Bone marrow (tissue), 2 donors: ENCODE data around the gene UQCC5.
"Not testable (repeated sequence)": the region's sequence is repeated elsewhere in the genome, so short reads cannot be mapped to it uniquely, and the experiment has no call there.

Experiments
- DNase-seq, 2 donors: peaks; one replicate each; lab custom pipeline; 2025; lab: John Stamatoyannopoulos, UW

UQCC5 gene

GRCh38 chr3:52523386-52524257 lies 12.8 kb upstream of the UQCC5 start:
- no peak for DNase-seq

- no peak for DNase-seq
Observed at GRCh38 chr3:52524258-52524751, 12.1 kb upstream of the UQCC5 start.

- DNase-seq = no peak
Observed at GRCh38 chr3:52524752-52525679, 11.4 kb upstream of the UQCC5 start.

DNA sequence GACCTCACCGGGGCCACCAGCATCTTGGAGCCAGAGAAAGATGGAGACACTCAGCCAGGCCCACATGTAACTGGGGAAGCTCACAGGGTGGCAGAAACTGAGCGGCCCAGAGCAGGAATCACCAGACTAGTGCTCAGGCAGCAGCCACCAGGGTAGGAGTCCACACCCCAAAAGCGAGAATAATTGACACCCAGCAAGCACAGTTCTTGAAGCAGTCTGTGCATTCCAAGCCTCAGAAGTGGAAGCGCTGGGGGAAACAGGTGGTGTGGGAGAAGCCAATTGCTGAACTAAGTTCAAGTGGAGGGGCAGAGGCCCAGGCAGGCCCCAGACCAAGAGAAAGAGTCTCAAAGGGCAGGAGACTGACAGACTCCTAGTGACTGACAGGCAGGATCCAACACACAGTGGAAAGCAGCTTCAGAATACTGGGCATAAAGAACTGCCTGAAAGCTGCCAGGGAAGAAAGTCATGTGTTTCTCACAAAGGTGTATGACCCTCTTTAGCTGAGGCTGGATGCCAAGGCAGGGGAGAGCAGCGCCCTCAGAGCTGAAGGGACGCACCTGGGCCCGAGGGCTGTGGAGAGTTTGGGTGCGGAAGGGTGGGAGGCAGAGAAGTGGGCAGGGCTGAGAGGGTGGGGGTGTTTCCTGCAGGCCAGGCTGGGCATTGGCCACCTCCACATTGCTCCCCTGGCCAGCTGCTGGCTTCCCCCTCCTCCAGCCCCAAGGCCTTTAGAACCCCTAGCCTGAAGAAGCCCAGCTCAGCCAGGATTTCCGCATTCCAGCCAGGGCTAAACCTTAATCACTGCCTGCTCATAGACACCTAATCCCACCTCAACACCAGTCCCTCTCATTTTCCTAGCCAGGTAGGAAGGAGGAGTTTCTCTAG lies 10.5 kb upstream of the UQCC5 start:
- no peak for DNase-seq

DNA sequence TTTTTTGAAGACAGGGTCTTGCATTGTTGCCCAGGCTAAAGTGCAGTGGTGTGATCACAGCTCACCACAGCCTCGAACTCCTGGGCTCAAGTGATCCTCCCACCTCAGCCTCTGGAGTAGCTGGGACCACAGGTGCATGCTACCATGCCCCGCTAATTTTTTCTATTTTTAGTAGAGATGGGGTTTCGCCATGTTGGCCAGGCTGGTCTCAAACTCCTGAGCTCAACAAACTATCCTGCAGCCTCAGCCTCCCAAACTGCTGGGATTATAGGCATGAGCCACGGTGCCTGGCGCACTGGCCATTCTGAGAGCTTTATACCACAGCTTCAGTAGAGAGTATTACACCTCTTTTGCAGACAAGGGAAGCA lies 9.8 kb upstream of the UQCC5 start:
- not testable (repeated sequence) for DNase-seq

GRCh38 chr3:52527039-52527731 lies 9.2 kb upstream of the UQCC5 start:
- no peak for DNase-seq

GRCh38 chr3:52527732-52528585 lies 8.4 kb upstream of the UQCC5 start:
- no peak for DNase-seq

GRCh38 chr3:52528586-52529375 lies 7.6 kb upstream of the UQCC5 start:
- no peak for DNase-seq

DNA sequence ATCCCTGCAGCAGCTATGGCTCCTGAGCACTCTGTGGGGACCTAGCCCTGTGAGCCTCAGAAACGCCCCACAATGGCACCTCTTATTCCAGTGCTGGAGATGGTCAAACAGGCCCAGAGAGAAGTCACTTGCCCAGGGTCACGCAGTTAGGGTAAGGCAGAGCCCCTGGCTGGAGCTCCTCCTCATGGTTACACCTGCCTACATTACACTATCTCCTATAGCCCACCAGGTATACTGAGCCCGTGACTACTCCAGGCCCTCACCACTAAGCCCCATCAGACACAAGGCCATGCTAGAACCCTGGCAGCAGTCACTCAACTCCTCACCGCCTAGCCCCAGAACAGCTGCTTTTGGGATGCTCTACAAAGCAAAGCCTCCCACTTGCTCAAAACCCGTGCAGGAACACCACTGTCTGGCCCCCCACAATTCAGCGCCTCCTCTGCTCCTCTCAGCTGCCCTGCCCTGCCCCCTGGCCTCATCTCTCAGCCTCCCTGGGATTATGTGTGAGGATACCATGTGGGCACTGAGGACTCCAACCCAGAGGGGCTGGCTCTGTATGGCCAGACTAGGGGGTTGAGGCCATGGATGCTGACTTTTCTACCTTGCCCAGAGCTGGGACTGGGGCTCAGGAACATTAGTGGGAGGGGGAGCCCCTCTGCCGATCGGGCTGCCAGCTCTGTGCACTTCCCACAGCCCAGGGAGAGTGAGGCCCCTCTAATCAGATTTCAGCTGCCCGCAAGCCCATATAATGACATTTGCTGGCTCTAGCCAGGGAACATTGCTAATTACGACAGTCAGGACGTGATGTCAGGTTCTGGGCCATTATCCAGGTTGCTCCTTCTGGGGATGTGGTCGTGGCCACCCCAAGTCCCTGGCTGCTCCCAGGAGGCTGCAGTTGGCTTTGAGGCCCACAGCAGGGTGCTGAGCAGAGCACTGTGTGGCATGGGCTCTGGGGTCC lies 6.8 kb upstream of the UQCC5 start:
- no peak for DNase-seq

GRCh38 chr3:52530918-52531826 lies 5.2 kb upstream of the UQCC5 start:
- DNase-seq = no peak

DNA sequence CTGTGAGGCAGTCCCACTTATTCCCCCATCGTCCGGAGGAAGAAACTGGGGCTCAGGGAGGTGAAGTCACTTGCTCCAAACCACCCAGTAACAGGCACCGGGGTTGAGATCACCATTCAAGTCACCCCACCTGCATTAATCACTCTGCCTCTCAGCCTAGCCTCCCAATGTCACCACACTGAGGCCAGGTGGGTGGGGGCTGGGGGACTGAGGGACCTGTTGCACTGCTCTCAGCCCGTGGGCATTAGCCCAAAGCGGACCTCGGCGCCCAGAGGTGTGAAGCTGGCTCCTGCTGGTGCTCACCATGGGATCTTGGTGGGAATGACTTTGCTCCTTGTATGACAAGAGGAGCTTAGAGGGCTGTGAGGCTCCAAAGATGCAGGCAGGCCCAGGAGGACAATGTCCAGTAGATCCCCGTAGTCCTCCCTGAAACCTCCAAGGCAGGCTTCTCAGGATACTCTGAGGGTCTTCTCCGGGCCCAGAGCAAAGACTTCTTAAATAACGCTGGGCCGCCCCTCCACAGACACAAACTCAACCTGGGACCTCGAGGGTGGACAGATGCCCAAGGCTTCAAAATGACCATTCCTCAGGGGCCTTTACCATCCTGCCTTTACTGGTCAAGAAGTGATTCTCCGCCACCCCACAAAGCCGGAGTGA lies 4.4 kb upstream of the UQCC5 start:
- DNase-seq = no peak

- DNase-seq = peak in 1 of 2 donors; percentile 24
Observed at GRCh38 chr3:52532517-52532837, 3.9 kb upstream of the UQCC5 start.

DNA sequence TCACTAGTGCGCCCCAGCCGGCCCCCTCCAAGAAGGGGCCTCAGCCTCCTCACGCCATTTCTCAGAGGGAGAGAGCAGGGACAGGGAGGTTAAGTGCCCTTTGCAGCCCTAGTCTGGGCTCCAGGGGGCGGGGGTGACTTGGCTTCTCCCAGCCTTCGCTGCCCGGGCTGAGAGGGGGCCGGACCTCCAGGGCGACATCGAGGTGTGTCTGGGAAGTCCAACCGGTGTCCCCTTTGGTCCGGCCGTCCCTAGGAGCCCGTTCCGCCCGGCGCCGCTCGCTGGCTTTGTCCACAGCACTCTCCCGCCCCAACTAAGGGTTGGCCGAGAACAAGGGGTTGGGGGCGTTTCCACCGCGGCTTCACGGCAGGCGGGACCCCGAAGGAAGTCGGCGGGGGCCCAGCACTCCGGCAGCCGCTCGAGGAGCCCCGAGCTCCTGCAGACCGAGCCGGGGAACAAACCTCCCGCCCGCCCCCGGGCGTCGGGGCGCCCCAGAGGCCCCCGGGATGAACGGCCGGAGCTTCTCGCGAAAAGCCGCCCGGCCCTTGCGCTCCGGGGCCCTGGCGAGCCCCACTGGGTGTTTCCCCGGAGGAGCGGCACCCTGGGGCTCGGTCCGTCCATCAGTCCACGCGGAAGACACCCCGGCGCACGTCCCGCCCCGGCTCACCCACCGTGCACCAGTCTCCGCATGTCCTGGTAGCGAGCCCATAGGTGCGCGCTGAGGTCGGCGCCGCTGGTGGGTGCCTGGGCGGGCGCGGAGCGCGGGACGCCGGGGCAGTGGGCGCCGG lies 3.4 kb upstream of the UQCC5 start:
- no peak for DNase-seq

- DNase-seq = no peak
Observed at GRCh38 chr3:52533623-52534280, 2.7 kb upstream of the UQCC5 start, which contains the start of gene NT5DC2. NT5DC2 (minus strand) TSS chr3:52533857; CDS start chr3:52533737, 120 bp downstream.
